Keratinocyte (primary cell): ENCODE results near the gene RPS16. TPM values are rescaled to one million over a fixed set of nuclear protein-coding genes. Genes with fewer than 3 reads are reported as not detected.

Source experiments
- DNase-seq: peaks from one replicate; pipeline ENCODE4 v3.0.0-alpha.2; 2011; ENCODE audit warnings: low read depth, missing footprints, low spot score
- FAIRE-seq: peaks from 2 replicates; lab custom pipeline; 2011; peaks lifted over from hg19 to GRCh38; lab: Jason Lieb, UNC
- H2AFZ ChIP-seq: 2 replicates; pipeline ENCODE4 v1.6.0; 2012; ENCODE audit warnings: low read length, control low read depth, inconsistent platforms; ENCODE audit not compliant: control insufficient read depth
- H3K27ac ChIP-seq: 2 replicates; pipeline ENCODE4 v1.5.1; 2011; ENCODE audit warnings: low read length; ENCODE audit not compliant: control insufficient read depth, insufficient read depth
- H3K27me3 ChIP-seq: 3 replicates; pipeline ENCODE4 v1.6.0; 2011; ENCODE audit warnings: low read length; ENCODE audit not compliant: control insufficient read depth, insufficient read depth; ENCODE audit errors: extremely low read depth
- H3K36me3 ChIP-seq, 2 experiments: 2 replicates in 1 of 2; 3 replicates in 1 of 2; pipeline ENCODE4 v1.5.1; 2011; ENCODE audit warnings: low read length in 2 of 2, mild to moderate bottlenecking in 1 of 2; ENCODE audit not compliant: control insufficient read depth in 2 of 2, insufficient read depth in 2 of 2; ENCODE audit errors: extremely low read depth in 1 of 2
- H3K4me1 ChIP-seq: 3 replicates; pipeline ENCODE4 v1.5.1; 2011; ENCODE audit warnings: low read length; ENCODE audit not compliant: control insufficient read depth, insufficient read depth; ENCODE audit errors: extremely low read depth
- H3K4me2 ChIP-seq: 3 replicates; pipeline ENCODE4 v1.6.0; 2011; ENCODE audit warnings: low read depth, low read length; ENCODE audit not compliant: control insufficient read depth, insufficient read depth; ENCODE audit errors: extremely low read depth
- H3K4me3 ChIP-seq, 3 experiments: fragments of 200-600 bp in 1 of 3; sonication (generic) in 1 of 3; 2 replicates in 2 of 3; 3 replicates in 1 of 3; pipeline ENCODE4 v1.5.1; 2011 to 2016; ENCODE audit warnings: low read length in 3 of 3, mild to moderate bottlenecking in 3 of 3, control low read depth in 2 of 3, inconsistent platforms in 1 of 3, low read depth in 1 of 3, mixed read lengths in 1 of 3, mixed run types in 1 of 3, moderate library complexity in 1 of 3; ENCODE audit not compliant: control insufficient read depth in 2 of 3, insufficient read depth in 2 of 3; ENCODE audit errors: extremely low read depth in 1 of 3
- H3K79me2 ChIP-seq: 2 replicates; pipeline ENCODE4 v1.6.0; 2012; ENCODE audit warnings: low read length; ENCODE audit not compliant: control insufficient read depth, insufficient read depth
- H3K9ac ChIP-seq: 3 replicates; pipeline ENCODE4 v1.6.0; 2011; ENCODE audit warnings: low read length; ENCODE audit not compliant: control insufficient read depth, insufficient read depth; ENCODE audit errors: extremely low read depth
- H3K9me1 ChIP-seq: 3 replicates; pipeline ENCODE4 v1.6.0; 2011; ENCODE audit warnings: low read length; ENCODE audit not compliant: control insufficient read depth, insufficient read depth; ENCODE audit errors: extremely low read depth
- H3K9me3 ChIP-seq: 2 replicates; pipeline ENCODE4 v1.5.1; 2012; ENCODE audit warnings: low read depth, low read length; ENCODE audit not compliant: control insufficient read depth
- H4K20me1 ChIP-seq: 3 replicates; pipeline ENCODE4 v1.6.0; 2011; ENCODE audit warnings: low read length; ENCODE audit not compliant: control insufficient read depth, insufficient read depth; ENCODE audit errors: extremely low read depth
- CTCF ChIP-seq, 3 experiments: IDR thresholded peaks in 1 of 3; conservative IDR thresholded peaks in 1 of 3; optimal IDR thresholded peaks in 1 of 3; 2 replicates in 2 of 3; 3 replicates in 1 of 3; pipeline versions ENCODE3 to v1.5.1; 2011; ENCODE audit warnings: low read length in 3 of 3, mild to moderate bottlenecking in 3 of 3, moderate library complexity in 2 of 3, control low read depth in 1 of 3, inconsistent platforms in 1 of 3; ENCODE audit not compliant: insufficient read depth in 2 of 3; ENCODE audit errors: extremely low read depth in 1 of 3
- EZH2 ChIP-seq: IDR thresholded peaks from one replicate; pipeline ENCODE4 v1.6.1; 2012; ENCODE audit warnings: inconsistent platforms, mild to moderate bottlenecking, low read length, moderate library complexity
- dilution Hi-C: fragments of 300-500 bp; cut with MboI; formaldehyde crosslinking; loops from one replicate; pipeline ENCODE4 v1.7.0; 2020; ENCODE audit warnings: low sequenced_read_pairs; ENCODE audit not compliant: extremely low pct_ligation_motif_present
- polyA plus RNA-seq, 5 experiments: library from polyadenylated mRNA; depleted of rRNA in 3 of 5; stranded (reverse) in 3 of 5; stranded (forward) in 1 of 5; unstranded in 1 of 5; fragments of >200 nt; gene quantifications; 1 replicate in 1 of 5; 2 replicates in 3 of 5; 3 replicates in 1 of 5; pipeline versions ENCODE4 v1.2.1 to v1.2.3, GENCODE V29; 2011 to 2012; ENCODE audit warnings: missing spikeins in 2 of 5, low read depth in 1 of 5, low replicate concordance in 1 of 5

Gene RPS16
- polyA plus RNA-seq, 1 donor (not counting 4 experiments of a cell fraction or from before 2014, with no cell fraction given), result 1,323 TPM

- H3K9ac ChIP-seq, result peak overlapping the region; percentile 92
- dilution Hi-C loops, result no loop called here
- peaks cover 20% of the 10 kb centered on the region for H3K79me2 ChIP-seq
- H3K4me3 ChIP-seq, result peak overlapping the region; percentile 35 to 63 (median 63)
- H3K9me1 ChIP-seq, result no peaks in the 10 kb centered on the region
- FAIRE-seq (no peak), DNase-seq (no peak)
- H3K4me2 ChIP-seq, result peak overlapping the region; percentile 86
- TF ChIP-seq EZH2 (no peak), CTCF (optimal IDR thresholded peaks at IDR 0.05 in 1 of 3, IDR thresholded peaks at IDR 0.05 in 1 of 3, conservative IDR thresholded peaks at IDR 0.05 in 1 of 3; ENCODE audit: extremely low read depth in 1 of 3, insufficient read depth in 2 of 3, low read length in 3 of 3) (no peak)
- H4K20me1 ChIP-seq, result peaks cover 4% of the 10 kb centered on the region
- H3K27me3 ChIP-seq, result no peaks in the 10 kb centered on the region
- H2AFZ ChIP-seq, result no peak overlapping the region
- peaks cover 6 to 13% of the 10 kb centered on the region in 2 experiments for H3K36me3 ChIP-seq
- H3K27ac ChIP-seq, result peak overlapping the region; percentile 98
- peaks cover 38% of the 10 kb centered on the region for H3K4me1 ChIP-seq
- no peaks in the 10 kb centered on the region for H3K9me3 ChIP-seq
These were observed 32.1 kb downstream of the RPS16 start for GRCh38 chr19:39403331-39404312.

- no peak for FAIRE-seq
- Histone ChIP-seq H2AFZ (peak overlapping the region; percentile 22), H3K4me1 (peaks cover 48% of the 10 kb centered on the region), H3K27ac (peak overlapping the region; percentile 98), H3K9ac (peak overlapping the region; percentile 92), H3K9me1 (no peaks in the 10 kb centered on the region), H3K79me2 (peaks cover 10% of the 10 kb centered on the region), H4K20me1 (peaks cover 4% of the 10 kb centered on the region), H3K9me3 (no peaks in the 10 kb centered on the region), H3K4me2 (peak overlapping the region; percentile 86), H3K4me3 (peak overlapping the region; percentile 35 to 63 (median 48)), H3K27me3 (no peaks in the 10 kb centered on the region), H3K36me3 (peaks cover under 1 to 3% of the 10 kb centered on the region in 2 experiments)
- DNase-seq, result no peak
- TF ChIP-seq CTCF (optimal IDR thresholded peaks at IDR 0.05 in 1 of 3, IDR thresholded peaks at IDR 0.05 in 1 of 3, conservative IDR thresholded peaks at IDR 0.05 in 1 of 3; ENCODE audit: extremely low read depth in 1 of 3, insufficient read depth in 2 of 3, low read length in 3 of 3), result no peak
- TF ChIP-seq EZH2, result no peak
- dilution Hi-C loops, result no loop called here
These were observed 33.1 kb downstream of the RPS16 start for GRCh38 chr19:39402346-39403300.
